ENCODE results near the gene SH2D3A.

Gene SH2D3A

DNA sequence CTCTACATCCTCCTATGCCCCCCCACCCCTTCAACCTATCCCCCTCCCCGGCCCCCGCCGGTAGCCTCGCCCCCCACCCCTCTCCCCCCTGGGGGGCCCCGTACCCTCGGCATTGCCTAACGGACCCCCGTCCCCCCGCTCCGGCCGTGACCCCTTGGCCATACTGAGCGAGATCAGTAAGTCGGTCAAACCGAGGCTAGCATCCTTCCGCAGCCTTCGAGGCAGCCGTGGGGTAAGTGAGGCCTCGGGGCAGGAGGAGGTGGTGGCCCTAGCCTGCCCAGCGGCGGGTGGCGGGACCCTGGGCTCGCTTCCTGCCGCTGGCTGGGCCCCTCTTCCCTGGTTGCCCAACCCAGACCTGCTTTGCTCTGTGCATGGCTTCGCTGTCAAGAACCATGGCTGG, 21.3 kb downstream of the SH2D3A start:
- DNase-seq (ENCODE audit: extremely low spot score): no peak
- POLR2A ChIA-PET: no interaction called here
- TF ChIP-seq, protein P1, sequence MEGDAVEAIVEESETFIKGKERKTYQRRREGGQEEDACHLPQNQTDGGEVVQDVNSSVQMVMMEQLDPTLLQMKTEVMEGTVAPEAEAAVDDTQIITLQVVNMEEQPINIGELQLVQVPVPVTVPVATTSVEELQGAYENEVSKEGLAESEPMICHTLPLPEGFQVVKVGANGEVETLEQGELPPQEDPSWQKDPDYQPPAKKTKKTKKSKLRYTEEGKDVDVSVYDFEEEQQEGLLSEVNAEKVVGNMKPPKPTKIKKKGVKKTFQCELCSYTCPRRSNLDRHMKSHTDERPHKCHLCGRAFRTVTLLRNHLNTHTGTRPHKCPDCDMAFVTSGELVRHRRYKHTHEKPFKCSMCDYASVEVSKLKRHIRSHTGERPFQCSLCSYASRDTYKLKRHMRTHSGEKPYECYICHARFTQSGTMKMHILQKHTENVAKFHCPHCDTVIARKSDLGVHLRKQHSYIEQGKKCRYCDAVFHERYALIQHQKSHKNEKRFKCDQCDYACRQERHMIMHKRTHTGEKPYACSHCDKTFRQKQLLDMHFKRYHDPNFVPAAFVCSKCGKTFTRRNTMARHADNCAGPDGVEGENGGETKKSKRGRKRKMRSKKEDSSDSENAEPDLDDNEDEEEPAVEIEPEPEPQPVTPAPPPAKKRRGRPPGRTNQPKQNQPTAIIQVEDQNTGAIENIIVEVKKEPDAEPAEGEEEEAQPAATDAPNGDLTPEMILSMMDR (IDR thresholded peaks at IDR 0.05; ENCODE audit: control extremely low read depth, extremely low read depth, low read depth, missing control alignments): no peak
- CTCF ChIA-PET: interaction anchor here (2.6 kb wide), 1 partner anchor 8 kb away, joined by 11 read pairs; the partner anchor contains the start of gene GPR108

DNA sequence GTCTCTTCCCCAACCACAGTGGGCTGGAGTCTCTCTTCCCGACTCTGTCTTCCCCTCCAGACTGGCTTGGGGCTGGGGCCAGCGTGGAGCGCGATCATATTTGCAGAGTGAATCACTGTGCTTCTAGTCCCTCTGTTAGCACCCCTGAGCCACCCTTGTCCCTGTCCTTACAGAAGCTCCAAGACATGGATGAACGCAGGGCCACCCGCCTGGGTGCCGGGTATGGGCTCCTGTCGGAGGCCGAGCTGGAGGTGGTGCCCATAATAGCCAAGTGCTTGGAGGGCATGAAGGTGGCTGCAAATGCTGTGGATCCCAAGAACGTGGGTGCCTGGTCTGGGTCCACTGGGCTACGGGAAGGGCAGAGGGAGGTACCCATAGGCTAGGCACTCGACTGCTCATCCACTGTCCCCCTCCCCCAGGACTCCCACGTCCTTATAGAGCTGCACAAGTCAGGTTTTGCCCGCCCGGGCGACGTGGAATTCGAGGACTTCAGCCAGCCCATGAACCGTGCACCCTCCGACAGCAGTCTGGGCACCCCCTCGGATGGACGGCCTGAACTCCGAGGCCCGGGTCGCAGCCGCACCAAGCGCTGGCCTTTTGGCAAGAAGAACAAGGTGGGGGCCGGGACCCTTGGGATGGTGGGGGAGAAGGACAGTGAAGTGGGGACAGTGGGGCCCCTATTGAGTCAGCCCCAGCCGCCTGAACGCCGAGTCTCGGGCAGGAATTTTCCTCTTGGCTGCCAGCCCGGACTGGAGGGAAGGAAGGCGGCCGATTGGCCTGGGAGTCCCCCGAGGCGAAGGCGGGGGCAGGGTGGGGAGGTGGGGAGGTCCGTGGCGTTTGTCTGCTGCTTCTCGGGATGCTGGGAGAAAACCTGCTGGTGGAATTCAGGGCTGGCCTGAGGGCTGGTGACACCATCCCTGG, 22.6 kb downstream of the SH2D3A start:
- POLR2A ChIA-PET: no interaction called here
- DNase-seq (ENCODE audit: extremely low spot score): no peak
- TF ChIP-seq, protein P1 (IDR thresholded peaks at IDR 0.05; ENCODE audit: control extremely low read depth, extremely low read depth, low read depth, missing control alignments): no peak
- CTCF ChIA-PET: interaction anchor here (0.9 to 1.4 kb wide), 2 partner anchors 118 to 119 kb away, joined by 3 to 4 read pairs; no protein-coding TSS in a partner anchor

DNA sequence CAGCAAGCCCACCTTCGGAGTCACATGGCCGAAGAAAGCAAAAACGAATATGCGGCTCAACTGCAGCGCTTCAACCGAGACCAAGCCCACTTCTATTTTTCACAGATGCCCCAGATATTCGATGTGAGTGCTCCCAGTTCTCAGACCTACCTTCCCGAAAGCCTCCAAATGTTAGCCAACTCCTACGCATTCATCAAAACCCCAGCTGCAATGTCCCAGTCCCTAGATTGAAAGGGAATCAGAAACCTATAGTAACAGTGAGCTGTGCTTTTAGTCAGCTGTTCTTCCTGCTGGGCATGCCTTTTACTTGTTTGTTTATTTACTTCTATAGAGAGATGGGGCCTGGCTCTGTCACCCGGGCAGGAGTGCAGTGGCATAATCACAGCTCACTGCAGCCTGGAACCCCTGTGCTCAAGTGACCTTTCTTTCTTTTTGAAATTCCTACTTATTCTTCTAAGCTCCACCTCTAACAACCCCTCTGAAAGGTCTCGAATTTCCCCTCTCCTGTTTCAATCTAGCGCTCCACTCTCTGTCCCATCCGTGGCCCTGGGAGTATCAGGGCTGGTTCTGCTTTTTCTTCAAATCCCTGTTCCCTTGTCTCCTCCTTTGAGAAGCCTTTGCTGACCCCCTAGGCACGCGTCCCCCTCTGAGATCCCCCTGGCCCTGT, 23.4 kb downstream of the SH2D3A start:
- DNase-seq (ENCODE audit: extremely low spot score): no peak
- POLR2A ChIA-PET: no interaction called here
- TF ChIP-seq, protein P1 (IDR thresholded peaks at IDR 0.05; ENCODE audit: control extremely low read depth, extremely low read depth, low read depth, missing control alignments): no peak
- CTCF ChIA-PET: interaction anchor here (0.9 to 1.7 kb wide), 2 partner anchors 29 to 119 kb away, joined by 4 read pairs; partner anchors contain the start of gene VAV1

DNA sequence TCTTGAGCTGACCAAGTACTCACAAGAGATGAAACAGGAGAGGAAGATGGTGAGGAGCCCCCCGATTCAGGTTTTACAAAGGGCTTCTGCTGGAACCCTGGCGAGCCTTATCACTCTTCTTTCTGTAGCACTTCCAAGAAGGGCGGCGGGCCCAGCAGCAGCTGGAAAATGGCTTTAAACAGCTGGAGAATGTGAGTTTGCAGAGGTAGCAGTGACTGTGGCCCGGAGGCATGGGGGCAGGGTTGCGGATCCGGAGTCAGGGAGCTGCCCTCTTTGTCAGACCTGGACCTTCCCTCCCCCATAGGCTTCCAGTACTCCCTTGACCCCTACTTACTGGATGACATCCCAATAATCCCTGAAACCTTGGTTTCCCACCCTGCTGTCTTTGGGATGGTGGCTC, 24.2 kb downstream of the SH2D3A start:
- POLR2A ChIA-PET: no interaction called here
- CTCF ChIA-PET: interaction anchor here (1.2 to 1.7 kb wide), 2 partner anchors 29 to 122 kb away, joined by 3 to 4 read pairs; partner anchors contain the start of gene VAV1
- TF ChIP-seq, protein P1 (IDR thresholded peaks at IDR 0.05; ENCODE audit: control extremely low read depth, extremely low read depth, low read depth, missing control alignments): no peak
- DNase-seq (ENCODE audit: extremely low spot score): no peak

DNA sequence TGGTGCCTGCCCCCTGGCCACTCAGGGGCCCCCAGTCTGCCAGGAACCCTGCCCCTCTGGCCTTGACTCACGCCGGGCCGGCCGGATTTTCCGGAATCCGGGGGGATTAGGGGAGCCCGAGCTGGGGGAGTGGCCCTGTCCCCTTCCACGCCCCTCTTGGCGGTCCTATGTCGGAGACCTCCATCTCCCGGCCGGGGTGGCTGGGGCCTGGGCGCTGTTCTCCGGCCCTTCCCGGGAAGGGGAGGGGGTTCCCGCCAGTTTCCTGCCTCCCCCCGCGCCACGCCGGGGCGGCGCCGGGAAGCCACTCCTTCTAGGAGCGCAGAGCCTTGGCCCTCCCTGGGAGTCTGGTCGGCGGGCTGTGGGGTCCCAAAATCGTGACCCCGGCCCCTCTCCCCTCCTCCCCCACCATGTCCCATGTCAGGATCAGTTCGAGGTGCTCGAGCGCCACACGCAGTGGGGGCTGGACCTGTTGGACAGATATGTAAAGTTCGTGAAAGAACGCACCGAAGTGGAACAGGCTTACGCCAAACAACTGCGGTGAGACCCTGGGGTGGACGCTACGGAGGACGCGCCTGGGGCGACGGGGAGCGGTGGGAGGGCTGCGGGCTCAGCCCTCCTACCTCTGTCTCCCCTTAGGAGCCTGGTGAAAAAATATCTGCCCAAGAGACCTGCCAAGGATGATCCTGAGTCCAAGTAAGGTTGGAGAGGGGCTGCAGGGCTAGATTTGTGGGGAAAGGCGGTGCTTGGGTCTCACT, 26.5 kb downstream of the SH2D3A start:
- ChIA-PET CTCF (interaction anchor here (1.0 to 1.9 kb wide), 3 partner anchors 13 to 121 kb away, joined by 3 to 4 read pairs (median 3); no protein-coding TSS in a partner anchor), POLR2A (interaction anchor here (0.5 to 1.4 kb wide), 3 partner anchors 32 to 100 kb away, joined by 3 to 4 read pairs (median 3); partner anchors contain the start of gene VAV1)
- DNase-seq (ENCODE audit: extremely low spot score): no peak
- TF ChIP-seq, protein P1 (IDR thresholded peaks at IDR 0.05; ENCODE audit: control extremely low read depth, extremely low read depth, low read depth, missing control alignments): no peak

Data from GM10248 (cell line).